GM19351 (cell line): ENCODE results near the gene TBCC.

Experiments used
- ATAC-seq: cut with Tn5 transposase; IDR thresholded peaks from one replicate; pipeline ENCODE4 v1.9.1; 2021; ENCODE audit warnings: mild to moderate bottlenecking, moderate library complexity; ENCODE audit not compliant: unreplicated experiment

TBCC gene, protein sequence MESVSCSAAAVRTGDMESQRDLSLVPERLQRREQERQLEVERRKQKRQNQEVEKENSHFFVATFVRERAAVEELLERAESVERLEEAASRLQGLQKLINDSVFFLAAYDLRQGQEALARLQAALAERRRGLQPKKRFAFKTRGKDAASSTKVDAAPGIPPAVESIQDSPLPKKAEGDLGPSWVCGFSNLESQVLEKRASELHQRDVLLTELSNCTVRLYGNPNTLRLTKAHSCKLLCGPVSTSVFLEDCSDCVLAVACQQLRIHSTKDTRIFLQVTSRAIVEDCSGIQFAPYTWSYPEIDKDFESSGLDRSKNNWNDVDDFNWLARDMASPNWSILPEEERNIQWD

DNA sequence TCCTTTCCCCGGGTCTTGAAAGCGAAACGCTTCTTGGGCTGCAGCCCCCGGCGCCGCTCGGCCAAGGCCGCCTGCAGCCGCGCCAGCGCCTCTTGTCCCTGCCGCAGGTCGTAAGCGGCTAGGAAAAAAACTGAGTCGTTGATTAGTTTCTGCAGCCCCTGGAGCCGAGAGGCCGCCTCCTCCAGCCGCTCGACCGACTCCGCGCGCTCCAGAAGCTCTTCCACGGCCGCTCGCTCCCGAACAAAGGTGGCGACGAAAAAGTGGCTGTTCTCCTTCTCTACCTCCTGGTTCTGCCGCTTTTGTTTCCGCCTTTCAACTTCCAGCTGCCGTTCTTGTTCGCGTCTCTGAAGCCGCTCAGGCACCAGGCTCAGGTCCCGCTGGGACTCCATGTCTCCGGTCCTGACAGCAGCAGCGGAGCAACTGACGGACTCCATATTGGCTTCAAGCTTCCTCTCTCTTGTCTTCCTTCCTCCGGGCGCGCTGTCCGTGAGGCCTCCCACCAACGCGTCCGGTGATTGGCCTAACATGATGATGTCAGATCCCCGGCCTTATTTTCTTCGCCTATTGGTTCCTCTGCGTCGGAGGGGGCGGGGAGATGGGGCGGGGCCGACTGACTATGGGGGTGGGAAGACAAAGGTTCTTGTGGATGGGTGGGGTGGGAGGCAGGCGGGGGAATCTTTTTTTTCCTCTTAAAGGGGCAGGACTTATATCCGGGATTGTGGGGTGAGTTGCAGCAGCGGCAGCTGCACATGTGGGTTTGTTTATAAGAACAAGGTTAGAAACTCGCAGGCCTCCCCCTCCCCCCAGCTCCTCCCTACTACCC lies at the start of gene TBCC:
TBCC (minus strand) TSS at position 464 of the 823 bp plus-strand sequence; CDS start at position 434, 30 bp downstream.
- peak; percentile 85 for ATAC-seq

DNA sequence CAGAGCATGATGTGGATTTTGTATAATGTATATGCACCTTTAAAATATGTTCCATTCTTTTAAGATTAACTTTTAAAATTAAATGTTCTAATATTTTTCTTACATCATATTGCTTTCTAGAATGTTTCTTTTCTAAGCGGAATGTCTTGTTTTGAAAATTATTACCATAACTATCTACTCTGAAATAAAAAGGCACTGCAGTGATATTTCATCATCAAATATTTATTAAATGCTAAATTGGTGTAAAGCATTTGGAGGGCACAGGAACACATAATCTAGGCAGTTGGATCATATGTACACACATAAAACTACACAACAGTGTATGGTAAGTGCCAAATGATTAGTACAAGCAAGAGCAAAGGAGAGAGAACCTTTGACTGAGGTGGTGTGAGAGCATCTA lies 49.7 kb upstream of the TBCC start:
- no peak for ATAC-seq

DNA sequence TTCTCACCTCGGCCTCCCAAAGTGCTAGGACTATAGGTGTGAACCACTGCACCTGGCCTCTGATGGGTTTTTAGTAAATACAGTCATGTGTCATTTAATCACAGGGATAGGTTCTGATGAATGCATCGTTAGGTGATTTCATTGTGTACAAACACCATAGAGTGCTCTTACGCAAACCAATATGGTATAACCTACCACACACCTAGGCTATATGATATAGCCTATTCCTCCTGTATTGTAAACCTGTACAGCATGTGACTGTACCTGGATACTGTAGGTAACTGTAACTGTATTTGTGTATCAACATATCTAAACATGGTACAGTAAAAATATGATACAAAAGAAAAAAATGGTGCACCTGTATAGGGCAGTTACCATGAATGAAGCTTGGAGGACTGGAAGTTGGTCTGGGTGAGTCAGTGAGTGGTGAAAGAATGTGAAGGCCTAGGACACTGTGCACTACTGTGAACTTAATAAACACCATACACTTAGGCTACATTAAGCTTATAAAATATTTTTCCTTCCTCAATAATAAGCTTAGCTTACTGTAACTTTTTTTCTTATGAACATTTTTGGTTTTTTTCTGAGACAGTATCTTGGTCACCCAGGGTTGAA lies 45.9 kb upstream of the TBCC start:
- ATAC-seq, result no peak

DNA sequence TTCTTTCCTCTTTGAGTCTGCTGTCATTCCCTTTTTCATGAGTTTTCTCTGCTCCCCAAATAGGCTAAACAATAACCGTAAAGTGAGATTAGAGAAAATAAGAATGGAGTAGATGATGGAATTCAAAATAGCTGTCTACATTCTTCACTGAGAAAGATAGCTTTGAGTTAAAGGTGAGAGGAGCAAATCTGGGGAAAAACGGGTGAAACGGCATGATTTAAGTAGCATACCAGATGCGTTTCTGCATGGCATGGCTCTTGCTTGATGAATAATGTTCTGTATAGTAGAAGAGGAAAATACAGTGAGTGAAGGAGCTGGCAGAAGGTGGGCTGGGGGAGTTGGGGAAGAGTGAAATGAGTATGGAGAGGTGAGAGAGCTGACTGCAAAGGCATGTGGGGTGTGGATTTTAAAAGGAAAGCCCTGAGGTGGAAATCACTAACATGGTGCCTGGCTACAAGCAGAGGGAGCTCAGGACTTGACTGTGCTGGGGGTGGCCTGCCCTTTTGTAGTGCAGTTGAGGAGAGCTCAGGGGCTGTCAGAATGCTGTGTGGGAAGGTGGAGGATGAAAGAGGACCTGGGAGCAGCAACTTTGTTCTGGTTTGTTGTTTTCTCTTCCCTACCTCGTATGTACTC lies 44.8 kb upstream of the TBCC start:
- ATAC-seq, result no peak

DNA sequence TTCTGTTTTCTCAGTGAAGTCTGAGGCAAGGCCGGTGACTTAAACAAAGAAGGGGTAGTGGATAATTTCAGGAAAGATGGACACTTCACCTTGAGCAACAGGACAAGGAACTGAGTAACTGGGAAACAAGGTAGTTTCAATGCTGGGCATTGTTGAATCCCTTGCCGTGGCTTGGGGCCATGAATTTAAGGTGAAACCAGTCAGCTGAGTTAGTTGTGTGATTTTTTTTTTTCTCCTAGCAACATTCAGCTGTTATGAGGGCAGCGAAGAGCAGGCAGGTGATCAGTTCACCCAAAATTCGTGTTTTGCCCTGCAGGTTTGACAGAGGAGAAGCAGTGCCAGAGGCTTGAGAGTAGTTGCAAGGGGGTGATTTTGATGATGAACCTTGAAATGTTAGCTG lies 42.8 kb upstream of the TBCC start:
- no peak for ATAC-seq

DNA sequence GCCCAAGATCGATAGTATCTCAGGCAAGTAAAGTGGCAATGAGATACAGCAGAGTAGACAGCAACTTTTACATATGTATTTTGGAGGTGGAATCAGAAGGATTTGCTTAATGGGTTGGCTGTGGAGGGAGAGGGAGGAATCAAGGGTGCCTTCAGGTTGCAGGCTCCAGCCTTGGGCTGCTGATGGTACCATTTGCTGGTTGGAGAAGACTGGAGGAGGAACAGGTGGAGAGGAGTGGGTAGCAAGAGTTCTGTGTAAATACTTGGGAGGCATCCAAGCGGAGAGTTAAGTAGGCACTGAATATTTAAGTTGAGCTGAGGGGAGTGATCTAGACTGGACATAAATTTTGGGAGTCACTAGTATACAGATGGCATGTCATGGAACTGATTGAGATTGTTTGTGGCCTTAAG lies 41.2 kb upstream of the TBCC start:
- no peak for ATAC-seq

DNA sequence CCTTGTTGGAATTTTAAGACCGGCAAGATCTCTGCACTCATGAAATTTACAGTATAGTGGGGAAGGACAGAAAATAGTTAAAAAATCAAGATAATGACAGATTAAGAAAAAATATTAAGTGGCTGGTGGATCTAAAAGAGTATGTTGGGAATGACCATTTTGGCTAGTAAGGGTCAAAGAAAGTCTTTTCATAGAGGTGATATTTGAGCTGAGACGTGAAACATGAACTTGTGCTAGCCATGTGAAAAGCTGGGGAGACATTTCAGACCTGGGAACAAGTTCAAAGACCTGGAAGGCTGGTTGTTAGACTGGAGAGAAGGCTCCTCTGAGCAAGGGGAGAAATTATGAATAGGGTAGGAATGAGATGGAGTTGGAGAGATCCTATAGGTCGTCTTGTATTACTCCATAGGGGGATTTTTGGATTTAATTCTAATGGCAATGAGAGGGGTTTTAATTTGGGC lies 40.7 kb upstream of the TBCC start:
- no peak for ATAC-seq

DNA sequence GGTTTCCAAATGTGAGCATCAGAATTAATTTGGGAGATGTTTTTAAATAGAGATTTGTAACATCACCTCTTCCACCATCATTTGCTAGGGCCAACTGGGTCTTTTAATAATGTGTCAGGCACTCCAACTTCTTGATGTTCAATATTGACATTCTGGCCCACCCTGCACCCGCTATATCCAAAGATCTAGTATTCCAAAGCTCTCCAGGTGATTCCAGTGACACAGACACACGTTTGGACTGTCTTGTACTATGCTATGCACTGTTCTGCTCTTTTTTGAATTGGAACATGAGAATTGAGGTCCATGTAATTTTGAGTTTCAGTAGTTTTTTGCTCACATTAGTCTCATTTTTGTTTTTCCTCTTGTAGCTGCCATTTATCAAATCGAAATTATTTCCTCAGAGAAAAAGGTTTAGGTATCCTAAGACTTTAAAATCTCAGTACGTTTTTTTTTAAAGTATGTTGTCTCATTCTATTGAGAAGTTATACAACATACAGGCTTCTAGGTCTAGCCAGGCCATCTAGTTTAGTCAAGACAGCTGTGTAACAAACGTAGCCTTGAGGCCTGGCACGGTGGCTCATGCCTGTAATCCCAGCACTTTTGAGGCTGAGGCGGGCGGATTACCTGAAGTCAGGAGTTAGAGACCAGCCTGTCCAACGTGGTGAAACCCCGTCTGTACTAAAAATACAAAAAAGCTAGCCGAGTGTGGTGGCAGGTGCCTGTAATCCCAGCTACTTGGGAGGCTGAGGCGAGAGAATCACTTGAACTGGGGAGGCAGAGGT lies 39.0 kb upstream of the TBCC start:
- no peak for ATAC-seq

DNA sequence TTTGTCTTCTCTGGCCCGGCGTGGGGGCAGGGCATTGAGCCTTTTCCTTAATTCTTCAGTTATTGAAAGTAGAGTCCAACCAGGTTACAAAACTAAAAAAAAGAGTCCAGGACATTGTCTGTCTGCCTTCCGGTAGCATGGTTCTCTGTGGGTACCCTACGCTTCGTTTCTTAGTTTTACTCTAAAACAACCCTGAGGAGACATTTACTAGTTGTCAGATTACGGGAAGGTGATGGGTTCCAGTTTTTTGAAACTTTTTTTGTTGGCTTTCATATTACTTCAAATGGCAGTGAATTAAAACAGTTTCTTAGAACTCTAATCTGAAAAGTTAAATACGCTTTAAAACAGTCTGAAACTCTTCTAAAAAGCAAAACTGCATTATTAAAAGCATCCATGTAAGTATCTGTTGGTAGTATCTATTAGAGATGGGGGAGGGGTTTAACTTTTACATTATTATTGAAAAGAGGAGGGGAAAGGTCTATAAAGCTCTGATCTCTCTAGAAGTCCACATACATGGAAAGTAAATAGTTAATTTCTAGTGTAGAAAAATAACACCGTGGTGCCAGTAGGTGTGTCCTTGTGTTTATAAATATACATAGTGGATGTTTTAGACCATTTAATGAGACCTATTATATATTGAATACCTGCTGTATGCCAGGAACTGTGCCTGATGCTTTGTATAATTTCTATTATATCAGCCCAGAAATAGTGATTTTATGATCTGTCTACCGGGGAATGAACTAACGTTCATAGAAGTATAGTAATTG lies 38.2 kb upstream of the TBCC start:
- no peak for ATAC-seq

DNA sequence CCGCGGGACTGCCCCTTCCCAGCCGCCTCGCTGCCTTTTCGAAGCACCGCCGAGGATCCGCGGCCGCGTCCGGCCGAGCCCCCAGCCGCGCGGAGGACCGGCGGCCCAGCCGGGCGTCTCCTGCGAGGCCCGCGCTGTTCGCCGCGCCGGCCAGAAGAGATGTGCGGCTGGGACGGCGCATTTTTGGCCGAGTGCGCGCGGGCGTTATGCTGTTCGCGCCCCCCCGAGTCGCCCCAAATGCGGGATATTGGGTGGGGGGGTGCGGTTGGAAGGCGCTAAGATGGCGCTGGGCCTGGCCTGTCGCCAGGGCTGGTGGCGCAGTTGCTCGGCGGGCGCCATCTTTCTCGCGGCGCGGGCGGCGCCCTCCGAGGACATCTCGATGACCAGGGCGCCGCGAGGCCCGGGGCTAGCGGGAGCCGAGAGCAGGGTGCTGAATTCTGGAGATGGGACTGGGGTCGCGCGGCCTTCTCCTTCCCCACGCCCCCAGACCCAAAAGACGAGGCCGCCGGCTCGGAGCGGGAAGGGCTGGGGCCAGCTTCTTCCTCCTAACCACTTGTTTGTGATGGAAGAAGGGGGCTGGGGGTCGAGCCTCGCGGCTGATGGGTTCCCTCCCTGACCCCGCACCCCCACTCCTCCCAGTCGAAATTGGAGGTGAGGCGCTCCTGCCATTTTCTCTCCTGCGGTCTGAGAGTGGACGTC lies 37.4 kb upstream of the TBCC start:
- ATAC-seq, result peak; percentile 46

DNA sequence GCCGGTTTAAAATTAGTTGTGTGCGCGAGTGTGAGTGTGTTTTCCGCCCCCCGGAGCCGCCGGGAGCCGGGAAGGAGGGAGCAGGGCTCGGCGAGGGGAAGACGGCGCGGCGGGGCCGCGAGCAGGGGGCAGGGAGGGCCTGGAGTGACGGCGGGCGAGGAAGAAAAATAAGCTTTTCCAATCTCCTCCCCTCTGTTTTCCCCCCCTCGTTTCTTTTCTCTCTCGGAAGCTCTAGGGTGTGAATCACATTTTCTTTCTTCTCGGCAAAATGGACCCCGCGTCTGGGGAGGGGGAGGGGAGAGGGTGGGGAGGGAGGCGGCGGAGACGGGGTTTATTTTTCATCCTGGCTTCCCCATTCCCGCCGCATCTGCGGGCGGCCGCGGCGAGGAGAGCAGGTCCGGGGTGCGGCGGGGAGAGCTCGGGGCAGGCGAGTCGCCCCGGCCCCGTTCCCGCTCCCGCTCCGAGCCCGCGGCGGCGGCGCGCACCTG lies 36.8 kb upstream of the TBCC start:
- peak; percentile 27 for ATAC-seq

DNA sequence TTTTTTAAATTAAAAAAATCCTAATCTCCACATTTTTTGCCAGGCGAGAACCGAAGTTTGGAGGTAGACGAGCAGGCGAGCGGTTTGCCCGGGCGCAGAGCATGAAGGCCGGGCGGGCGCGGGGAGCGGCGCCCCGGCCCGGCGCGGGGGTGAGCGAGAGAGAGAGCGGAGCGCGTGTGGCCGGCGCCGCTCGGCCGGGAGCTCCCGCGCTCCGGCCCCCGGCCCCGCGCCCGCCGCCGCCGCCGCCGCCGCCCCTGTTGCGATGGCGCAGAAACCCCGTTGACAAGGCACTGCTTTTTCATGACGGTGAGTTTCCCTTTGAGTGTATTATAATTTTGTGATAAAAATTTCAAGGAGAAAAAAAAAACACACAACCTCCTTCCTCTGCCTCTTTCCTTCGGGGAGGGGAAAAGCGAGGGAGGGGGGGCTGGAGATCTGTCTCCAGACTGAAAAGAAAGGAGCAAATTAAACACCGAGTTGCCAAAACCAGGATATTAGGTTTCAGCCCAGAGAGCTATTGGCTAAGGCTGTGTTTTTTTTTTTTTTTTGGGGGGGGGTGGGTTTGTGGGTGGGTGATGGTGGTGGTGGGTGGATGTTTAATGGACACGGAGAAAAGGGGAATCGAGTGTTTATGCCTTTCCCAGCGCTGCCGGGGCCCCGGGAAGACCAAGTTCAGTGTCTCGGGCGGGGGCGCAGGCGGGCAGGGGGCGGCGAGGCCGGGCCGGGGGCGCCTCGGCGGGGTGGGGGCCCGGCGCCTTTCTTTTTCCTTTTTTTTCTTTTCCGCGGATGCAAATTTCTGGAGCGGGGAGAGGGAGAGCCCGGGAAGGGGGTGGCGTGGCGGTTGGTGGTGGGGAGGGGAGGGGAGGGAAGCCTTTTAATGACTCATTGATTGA lies 36.1 kb upstream of the TBCC start, which contains the start of gene BICRAL:
BICRAL (plus strand) TSS at position 257 of the 893 bp plus-strand sequence. CDS start 39,971 bp downstream, outside the sequence.
- ATAC-seq, result no peak

DNA sequence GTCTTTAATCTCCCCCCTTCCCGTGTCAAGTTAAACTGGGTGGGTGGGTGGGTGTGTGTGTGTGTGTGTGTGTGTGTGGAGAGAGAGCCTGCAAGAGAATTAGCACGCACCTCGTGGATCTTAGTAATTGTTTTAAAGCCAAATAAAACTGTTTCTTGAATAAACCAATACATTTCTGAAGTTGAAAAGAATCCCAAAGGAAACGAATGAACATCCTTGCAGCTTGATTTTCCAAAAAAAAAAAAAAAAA lies 35.6 kb upstream of the TBCC start:
- ATAC-seq, result no peak

DNA sequence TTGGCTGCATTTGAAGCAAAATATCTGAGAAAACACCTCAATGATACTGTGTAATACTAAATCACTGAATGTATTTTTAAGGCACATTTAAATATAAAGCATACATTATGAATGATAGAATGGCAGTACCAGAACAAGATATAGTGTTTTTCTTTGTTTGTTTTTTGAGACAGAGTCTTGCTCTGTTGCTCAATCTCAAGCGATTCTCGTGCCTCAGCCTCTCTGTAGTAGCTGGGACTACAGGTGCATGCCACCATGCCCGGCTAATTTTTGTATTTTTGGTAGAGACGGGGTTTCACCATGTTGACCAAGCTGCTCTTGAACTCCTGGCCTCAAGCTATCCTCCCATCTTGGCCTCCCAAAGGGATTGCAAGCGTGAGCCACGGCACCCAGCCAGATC lies 33.6 kb upstream of the TBCC start:
- ATAC-seq, result no peak

DNA sequence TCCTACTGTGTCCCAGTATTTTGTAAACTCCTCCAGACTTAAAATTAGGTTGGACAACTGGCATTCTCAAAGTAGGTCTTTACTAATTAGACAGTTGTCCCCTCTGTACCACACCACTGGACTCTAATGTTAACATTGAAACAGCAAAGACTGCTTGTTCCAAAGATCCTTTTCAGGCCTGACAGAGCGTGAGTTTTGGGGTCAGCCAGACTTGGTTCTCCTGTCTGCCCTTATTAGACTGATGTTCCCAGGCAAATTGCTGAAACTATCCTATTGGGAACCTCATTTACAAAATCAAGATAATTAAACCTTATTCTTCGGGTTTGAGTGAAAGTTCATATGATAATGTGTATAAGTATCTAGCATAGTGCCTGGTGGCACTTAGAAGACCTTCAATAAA lies 32.2 kb upstream of the TBCC start:
- ATAC-seq, result no peak

DNA sequence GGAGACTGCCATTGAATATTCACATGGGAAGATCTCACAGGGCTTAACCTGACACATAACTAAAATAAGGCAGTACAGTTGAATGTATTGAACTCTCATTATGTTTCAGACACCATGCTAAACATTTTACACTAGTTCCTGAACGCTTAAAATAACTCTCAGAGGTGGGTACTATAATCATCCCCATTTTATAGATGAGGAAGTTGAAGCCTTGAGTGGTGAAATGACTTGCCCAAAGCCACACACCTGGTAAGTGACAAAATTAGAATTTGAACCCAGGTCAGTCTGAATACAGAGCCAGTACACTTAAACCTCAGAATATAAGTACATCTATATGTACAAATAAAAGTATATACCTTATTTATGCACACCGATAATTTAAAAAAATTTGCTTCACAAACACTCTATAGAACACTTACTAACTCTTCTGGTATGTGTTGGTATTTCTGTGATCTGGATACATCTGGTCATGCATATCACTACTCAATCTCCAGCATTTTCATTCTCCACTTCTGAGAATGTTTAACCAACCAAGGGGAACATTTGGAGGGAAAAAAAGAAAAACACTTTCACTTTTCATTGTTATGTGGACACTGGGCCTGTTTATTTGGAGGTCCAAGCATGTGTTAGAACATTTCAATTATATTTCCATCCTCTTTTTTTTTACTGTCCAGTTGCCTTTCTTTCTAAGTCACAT lies 31.4 kb upstream of the TBCC start:
- ATAC-seq, result peak; percentile 50

DNA sequence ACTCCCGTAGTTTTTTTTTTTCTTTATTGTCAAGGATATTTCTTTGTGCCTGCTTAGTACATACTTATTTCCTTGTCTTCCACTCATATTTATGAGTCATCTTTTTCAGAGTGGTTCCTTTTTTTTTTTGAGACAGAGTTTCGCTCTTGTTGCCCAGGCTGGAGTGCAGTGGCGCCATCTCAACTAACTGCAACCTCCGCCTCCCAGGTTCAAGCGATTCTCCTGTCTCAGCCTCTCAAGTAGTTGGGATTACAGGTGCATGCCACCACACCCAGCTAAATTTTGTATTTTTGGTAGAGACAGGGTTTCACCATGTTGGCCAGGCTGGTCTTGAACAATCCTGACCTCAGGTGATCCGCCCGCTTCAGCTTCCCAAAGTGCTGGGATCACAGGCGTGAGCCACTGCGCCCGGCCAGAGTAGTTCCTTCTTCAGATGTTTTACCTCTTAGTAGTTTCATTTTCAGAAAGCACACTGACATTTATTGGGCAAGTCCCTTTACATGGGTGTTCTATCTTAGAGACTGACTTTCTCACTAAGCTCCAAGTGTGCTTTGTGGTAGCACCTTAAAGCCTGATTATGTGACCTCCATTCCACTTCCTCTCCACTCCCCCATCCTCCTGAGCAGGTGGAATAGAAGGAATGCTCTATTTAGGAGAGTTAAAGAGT lies 29.1 kb upstream of the TBCC start:
- ATAC-seq, result peak; percentile 50
